Activated naive CD8-positive, alpha-beta T cell treated with anti-CD3 and anti-CD28 coated beads for 36 hours (primary cell): ENCODE results near the gene NCOA4. TPM values are rescaled to one million over a fixed set of nuclear protein-coding genes. Genes with fewer than 3 reads are reported as not detected.
"Not testable (repeated sequence)": the region's sequence is repeated elsewhere in the genome, so short reads cannot be mapped to it uniquely, and the experiment has no call there.

Experiments
- DNase-seq: peaks from one replicate; pipeline ENCODE4 v3.0.0; 2021
- H3K27ac Mint-ChIP-seq: one replicate; pipeline ENCODE4 v1.8.0; 2022; ENCODE audit warnings: mild to moderate bottlenecking, moderate library complexity, mixed read lengths
- H3K27me3 Mint-ChIP-seq: one replicate; pipeline ENCODE4 v1.8.0; 2022; ENCODE audit warnings: mild to moderate bottlenecking, mixed read lengths
- H3K36me3 Mint-ChIP-seq: one replicate; pipeline ENCODE4 v1.8.0; 2021; ENCODE audit warnings: mild to moderate bottlenecking, mixed read lengths
- H3K4me1 Mint-ChIP-seq: one replicate; pipeline ENCODE4 v1.8.0; 2021; ENCODE audit warnings: mixed read lengths
- H3K4me3 Mint-ChIP-seq: one replicate; pipeline ENCODE4 v1.8.0; 2022; ENCODE audit warnings: mild to moderate bottlenecking, moderate library complexity, mixed read lengths
- H3K9me3 Mint-ChIP-seq: one replicate; pipeline ENCODE4 v1.8.0; 2022; ENCODE audit warnings: mixed read lengths
- total RNA-seq, 2 experiments: library from RNA; stranded (reverse); gene quantifications; one replicate each; pipeline ENCODE4 v1.2.3, GENCODE V29; 2021

The NCOA4 gene
- total RNA-seq, 2 experiments from 2014 or later, result 109 to 111 TPM

- Mint-ChIP-seq H3K36me3 (peaks cover 3% of the 10 kb centered on the region), H3K4me3 (no peak overlapping the region), H3K27ac (no peak overlapping the region), H3K9me3 (peaks cover 8% of the 10 kb centered on the region), H3K27me3 (no peaks in the 10 kb centered on the region), H3K4me1 (no peaks in the 10 kb centered on the region)
- DNase-seq, result no peak
Observed at GRCh38 chr10:46060706-46061105, 30.3 kb upstream of the NCOA4 start.

GRCh38 chr10:46057927-46058326, 27.5 kb upstream of the NCOA4 start:
- not testable (repeated sequence) for H3K4me1 Mint-ChIP-seq, H3K9me3 Mint-ChIP-seq, H3K4me3 Mint-ChIP-seq, H3K36me3 Mint-ChIP-seq, H3K27me3 Mint-ChIP-seq, H3K27ac Mint-ChIP-seq, DNase-seq

- Mint-ChIP-seq H3K27me3 (no peaks in the 10 kb centered on the region), H3K27ac (no peak overlapping the region), H3K36me3 (peaks cover 3% of the 10 kb centered on the region), H3K9me3 (peaks cover 8% of the 10 kb centered on the region), H3K4me3 (no peak overlapping the region), H3K4me1 (peaks cover 3% of the 10 kb centered on the region)
- DNase-seq, result no peak
Observed at GRCh38 chr10:46057038-46057437, 26.6 kb upstream of the NCOA4 start.

GRCh38 chr10:46055771-46056170, 25.3 kb upstream of the NCOA4 start:
- Mint-ChIP-seq H3K36me3 (peaks cover 3% of the 10 kb centered on the region), H3K27ac (no peak overlapping the region), H3K9me3 (peaks cover 8% of the 10 kb centered on the region), H3K27me3 (no peaks in the 10 kb centered on the region), H3K4me3 (no peak overlapping the region), H3K4me1 (peaks cover 6% of the 10 kb centered on the region)
- no peak for DNase-seq

GRCh38 chr10:46053534-46054434, 23.4 kb upstream of the NCOA4 start:
- Mint-ChIP-seq H3K27ac (no peak overlapping the region), H3K4me3 (no peak overlapping the region), H3K36me3 (peaks cover 3% of the 10 kb centered on the region), H3K4me1 (peaks cover 7% of the 10 kb centered on the region), H3K27me3 (no peaks in the 10 kb centered on the region), H3K9me3 (peaks cover 8% of the 10 kb centered on the region)
- DNase-seq, result no peak

- peaks cover 3% of the 10 kb centered on the region for H3K36me3 Mint-ChIP-seq
- H3K4me3 Mint-ChIP-seq, result no peak overlapping the region
- DNase-seq, result no peak
- H3K4me1 Mint-ChIP-seq, result peaks cover 7% of the 10 kb centered on the region
- H3K27me3 Mint-ChIP-seq, result no peaks in the 10 kb centered on the region
- H3K9me3 Mint-ChIP-seq, result peaks cover 8% of the 10 kb centered on the region
- H3K27ac Mint-ChIP-seq, result no peak overlapping the region
Observed at GRCh38 chr10:46052791-46053375, 22.5 kb upstream of the NCOA4 start.

GRCh38 chr10:46052057-46052790, 21.8 kb upstream of the NCOA4 start:
- peaks cover under 1% of the 10 kb centered on the region for H3K36me3 Mint-ChIP-seq
- DNase-seq, result no peak
- peaks cover 7% of the 10 kb centered on the region for H3K4me1 Mint-ChIP-seq
- H3K9me3 Mint-ChIP-seq, result peaks cover 5% of the 10 kb centered on the region
- no peak overlapping the region for H3K4me3 Mint-ChIP-seq
- H3K27me3 Mint-ChIP-seq, result no peaks in the 10 kb centered on the region
- H3K27ac Mint-ChIP-seq, result no peak overlapping the region

- H3K27ac Mint-ChIP-seq, result no peak overlapping the region
- no peaks in the 10 kb centered on the region for H3K27me3 Mint-ChIP-seq
- no peaks in the 10 kb centered on the region for H3K36me3 Mint-ChIP-seq
- no peak overlapping the region for H3K4me3 Mint-ChIP-seq
- peaks cover 7% of the 10 kb centered on the region for H3K4me1 Mint-ChIP-seq
- DNase-seq, result no peak
- H3K9me3 Mint-ChIP-seq, result no peaks in the 10 kb centered on the region
Observed at GRCh38 chr10:46050941-46051623, 20.7 kb upstream of the NCOA4 start.

GRCh38 chr10:46049497-46049831, 19.0 kb upstream of the NCOA4 start:
- not testable (repeated sequence) for H3K4me1 Mint-ChIP-seq, H3K27ac Mint-ChIP-seq, DNase-seq, H3K4me3 Mint-ChIP-seq, H3K27me3 Mint-ChIP-seq, H3K36me3 Mint-ChIP-seq, H3K9me3 Mint-ChIP-seq

- H3K27ac Mint-ChIP-seq, result no peak overlapping the region
- peaks cover 7% of the 10 kb centered on the region for H3K4me1 Mint-ChIP-seq
- DNase-seq, result no peak
- H3K4me3 Mint-ChIP-seq, result no peak overlapping the region
- H3K9me3 Mint-ChIP-seq, result no peaks in the 10 kb centered on the region
- H3K27me3 Mint-ChIP-seq, result no peaks in the 10 kb centered on the region
- no peaks in the 10 kb centered on the region for H3K36me3 Mint-ChIP-seq
Observed at GRCh38 chr10:46048152-46048551, 17.7 kb upstream of the NCOA4 start.

GRCh38 chr10:46046261-46046660, 15.8 kb upstream of the NCOA4 start, which contains the start of gene MSMB:
TSS of gene MSMB (minus strand) at chr10:46046269. CDS start at chr10:46046237, 32 bp downstream.
- Mint-ChIP-seq H3K36me3 (no peaks in the 10 kb centered on the region), H3K4me3 (no peak within 1 kb of the TSS), H3K9me3 (no peaks in the 10 kb centered on the region), H3K27me3 (no peaks in the 10 kb centered on the region), H3K4me1 (peaks cover 5% of the 10 kb centered on the region), H3K27ac (no peak within 1 kb of the TSS)
- no peak for DNase-seq

- H3K27ac Mint-ChIP-seq, result no peak overlapping the region
- no peaks in the 10 kb centered on the region for H3K9me3 Mint-ChIP-seq
- H3K4me3 Mint-ChIP-seq, result no peak overlapping the region
- H3K4me1 Mint-ChIP-seq, result no peaks in the 10 kb centered on the region
- DNase-seq, result no peak
- H3K27me3 Mint-ChIP-seq, result no peaks in the 10 kb centered on the region
- H3K36me3 Mint-ChIP-seq, result no peaks in the 10 kb centered on the region
Observed at GRCh38 chr10:46042527-46042926, 12.1 kb upstream of the NCOA4 start.

- no peaks in the 10 kb centered on the region for H3K9me3 Mint-ChIP-seq
- H3K4me3 Mint-ChIP-seq, result no peak overlapping the region
- H3K4me1 Mint-ChIP-seq, result no peaks in the 10 kb centered on the region
- no peaks in the 10 kb centered on the region for H3K36me3 Mint-ChIP-seq
- no peak for DNase-seq
- H3K27ac Mint-ChIP-seq, result no peak overlapping the region
- no peaks in the 10 kb centered on the region for H3K27me3 Mint-ChIP-seq
Observed at GRCh38 chr10:46040004-46040403, 9.6 kb upstream of the NCOA4 start.

GRCh38 chr10:46037107-46037825, 6.8 kb upstream of the NCOA4 start:
- DNase-seq, result no peak
- H3K4me1 Mint-ChIP-seq, result peaks cover 2% of the 10 kb centered on the region
- no peaks in the 10 kb centered on the region for H3K9me3 Mint-ChIP-seq
- no peak overlapping the region for H3K27ac Mint-ChIP-seq
- H3K27me3 Mint-ChIP-seq, result no peaks in the 10 kb centered on the region
- no peak overlapping the region for H3K4me3 Mint-ChIP-seq
- H3K36me3 Mint-ChIP-seq, result no peaks in the 10 kb centered on the region
